ENCODE results near the gene SCAND1. TPM values are rescaled to one million over a fixed set of nuclear protein-coding genes. Genes with fewer than 3 reads are reported as not detected.

SCAND1 gene
- total and polyA plus RNA-seq, 2 experiments from 2014 or later, result 45.7 to 177 TPM

- 88% methylated on average over 4 of the region's 4 CpGs for WGBS (ENCODE audit: low lambda C conversion rate, missing lambda C conversion rate)
- H3K36me3 ChIP-seq (replicated peaks; ENCODE audit: insufficient read depth, low read depth), result no peaks in the 10 kb centered on the region
- DNase-seq (ENCODE audit: low spot score), result no peak
Measured at GRCh38 chr20:35934050-35934449, 20.3 kb downstream of the SCAND1 start.

DNA sequence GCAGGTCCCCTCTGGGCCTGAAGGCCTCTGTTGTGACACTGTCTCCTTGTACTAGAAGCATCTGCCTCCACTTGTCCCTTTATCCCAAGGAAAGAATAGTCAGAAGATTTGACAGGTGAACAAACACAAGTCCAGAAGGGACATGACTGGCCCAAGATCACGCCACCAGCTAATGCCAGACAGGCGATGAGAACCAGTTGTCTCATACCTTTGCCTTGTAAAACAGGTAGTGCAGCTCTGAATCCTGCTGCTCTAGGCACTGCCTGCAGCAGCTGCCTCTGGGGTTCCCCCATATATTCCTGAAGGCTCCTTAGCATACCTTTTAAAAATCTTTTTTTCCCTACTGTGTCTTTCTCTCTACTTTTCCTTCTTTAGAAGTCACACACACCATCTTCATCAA, 25.0 kb downstream of the SCAND1 start:
- Histone ChIP-seq H3K27me3 (no peaks in the 10 kb centered on the region), H3K9me2 (replicated peaks; ENCODE audit: insufficient read depth) (no peaks in the 10 kb centered on the region), H4K20me1 (ENCODE audit: insufficient read depth, poor library complexity, severe bottlenecking) (no peaks in the 10 kb centered on the region), H3K27ac (no peak overlapping the region), H3K4me3 (no peak overlapping the region), H3K36me3 (replicated peaks; ENCODE audit: insufficient read depth, low read depth) (no peaks in the 10 kb centered on the region), H3K4me2 (no peak overlapping the region), H2AFZ (no peak overlapping the region), H3K4me1 (ENCODE audit: insufficient read depth) (no peaks in the 10 kb centered on the region), H3K9me3 (ENCODE audit: low read depth) (no peaks in the 10 kb centered on the region), H3K79me2 (no peaks in the 10 kb centered on the region)
- no peak for TF ChIP-seq EZH2phosphoT487 (IDR thresholded peaks at IDR 0.05; ENCODE audit: low read depth, severe bottlenecking, unreplicated experiment)
- TF ChIP-seq, protein P1, sequence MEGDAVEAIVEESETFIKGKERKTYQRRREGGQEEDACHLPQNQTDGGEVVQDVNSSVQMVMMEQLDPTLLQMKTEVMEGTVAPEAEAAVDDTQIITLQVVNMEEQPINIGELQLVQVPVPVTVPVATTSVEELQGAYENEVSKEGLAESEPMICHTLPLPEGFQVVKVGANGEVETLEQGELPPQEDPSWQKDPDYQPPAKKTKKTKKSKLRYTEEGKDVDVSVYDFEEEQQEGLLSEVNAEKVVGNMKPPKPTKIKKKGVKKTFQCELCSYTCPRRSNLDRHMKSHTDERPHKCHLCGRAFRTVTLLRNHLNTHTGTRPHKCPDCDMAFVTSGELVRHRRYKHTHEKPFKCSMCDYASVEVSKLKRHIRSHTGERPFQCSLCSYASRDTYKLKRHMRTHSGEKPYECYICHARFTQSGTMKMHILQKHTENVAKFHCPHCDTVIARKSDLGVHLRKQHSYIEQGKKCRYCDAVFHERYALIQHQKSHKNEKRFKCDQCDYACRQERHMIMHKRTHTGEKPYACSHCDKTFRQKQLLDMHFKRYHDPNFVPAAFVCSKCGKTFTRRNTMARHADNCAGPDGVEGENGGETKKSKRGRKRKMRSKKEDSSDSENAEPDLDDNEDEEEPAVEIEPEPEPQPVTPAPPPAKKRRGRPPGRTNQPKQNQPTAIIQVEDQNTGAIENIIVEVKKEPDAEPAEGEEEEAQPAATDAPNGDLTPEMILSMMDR (IDR thresholded peaks at IDR 0.05; ENCODE audit: poor library complexity), result no peak
- no peak for TF ChIP-seq EZH2 (IDR thresholded peaks at IDR 0.05; ENCODE audit: borderline replicate concordance)
- 83% methylated on average over 2 of the region's 2 CpGs for WGBS (ENCODE audit: low lambda C conversion rate, missing lambda C conversion rate)
- no peak for DNase-seq (ENCODE audit: low spot score)

More at GRCh38 chr20:35934050-35934449, 20.3 kb downstream of the SCAND1 start:
- H3K4me2 ChIP-seq, result no peak overlapping the region
- H3K27ac ChIP-seq, result no peak overlapping the region
- H3K4me3 ChIP-seq, result no peak overlapping the region
- no peaks in the 10 kb centered on the region for H4K20me1 ChIP-seq (ENCODE audit: insufficient read depth, poor library complexity, severe bottlenecking)
- no peak overlapping the region for H2AFZ ChIP-seq
- H3K27me3 ChIP-seq, result no peaks in the 10 kb centered on the region
- H3K9me3 ChIP-seq (ENCODE audit: low read depth), result no peaks in the 10 kb centered on the region
- no peaks in the 10 kb centered on the region for H3K9me2 ChIP-seq (replicated peaks; ENCODE audit: insufficient read depth)
- H3K4me1 ChIP-seq (ENCODE audit: insufficient read depth), result no peaks in the 10 kb centered on the region
- TF ChIP-seq EZH2phosphoT487 (IDR thresholded peaks at IDR 0.05; ENCODE audit: low read depth, severe bottlenecking, unreplicated experiment) (no peak), EZH2 (IDR thresholded peaks at IDR 0.05; ENCODE audit: borderline replicate concordance) (no peak)
- TF ChIP-seq, protein P1 (IDR thresholded peaks at IDR 0.05; ENCODE audit: poor library complexity), result no peak
- no peaks in the 10 kb centered on the region for H3K79me2 ChIP-seq

GRCh38 chr20:35920523-35920922, 33.8 kb downstream of the SCAND1 start:
- WGBS (ENCODE audit: low lambda C conversion rate, missing lambda C conversion rate), result 97% methylated on average over 3 of the region's 3 CpGs
- H3K4me2 ChIP-seq, result no peak overlapping the region
- no peaks in the 10 kb centered on the region for H3K4me1 ChIP-seq (ENCODE audit: insufficient read depth)
- TF ChIP-seq EZH2 (IDR thresholded peaks at IDR 0.05; ENCODE audit: borderline replicate concordance), result no peak
- TF ChIP-seq EZH2phosphoT487 (IDR thresholded peaks at IDR 0.05; ENCODE audit: low read depth, severe bottlenecking, unreplicated experiment), result no peak
- TF ChIP-seq, protein P1 (IDR thresholded peaks at IDR 0.05; ENCODE audit: poor library complexity), result no peak
- no peaks in the 10 kb centered on the region for H3K79me2 ChIP-seq
- H3K27me3 ChIP-seq, result no peaks in the 10 kb centered on the region
- H3K9me3 ChIP-seq (ENCODE audit: low read depth), result no peaks in the 10 kb centered on the region
- no peak overlapping the region for H3K27ac ChIP-seq
- no peaks in the 10 kb centered on the region for H3K9me2 ChIP-seq (replicated peaks; ENCODE audit: insufficient read depth)
- no peaks in the 10 kb centered on the region for H3K36me3 ChIP-seq (replicated peaks; ENCODE audit: insufficient read depth, low read depth)
- H2AFZ ChIP-seq, result no peak overlapping the region
- no peak for DNase-seq (ENCODE audit: low spot score)
- H3K4me3 ChIP-seq, result no peak overlapping the region
- no peaks in the 10 kb centered on the region for H4K20me1 ChIP-seq (ENCODE audit: insufficient read depth, poor library complexity, severe bottlenecking)

DNA sequence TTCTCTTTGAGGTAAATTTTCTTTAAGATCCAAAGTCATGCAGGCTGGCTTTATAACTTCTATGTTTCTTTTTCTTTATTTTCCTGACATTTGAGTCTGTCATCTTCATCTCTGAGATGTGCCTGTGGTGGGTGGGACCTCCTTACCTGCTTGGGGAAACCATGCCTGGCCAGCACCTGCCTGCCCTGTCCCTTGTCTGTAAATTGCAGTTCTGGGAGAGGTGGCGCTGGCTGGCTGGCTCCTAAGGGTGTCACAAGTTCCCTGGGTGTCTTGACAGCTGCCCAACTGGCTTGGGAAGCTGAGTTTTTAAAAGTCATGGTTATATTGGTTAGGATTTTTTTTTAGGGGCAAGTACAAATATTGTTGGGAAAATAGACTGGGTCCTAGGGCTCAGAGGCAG, 36.3 kb downstream of the SCAND1 start:
- no peaks in the 10 kb centered on the region for H3K9me3 ChIP-seq (ENCODE audit: low read depth)
- H2AFZ ChIP-seq, result no peak overlapping the region
- H3K36me3 ChIP-seq (replicated peaks; ENCODE audit: insufficient read depth, low read depth), result no peaks in the 10 kb centered on the region
- H4K20me1 ChIP-seq (ENCODE audit: insufficient read depth, poor library complexity, severe bottlenecking), result no peaks in the 10 kb centered on the region
- H3K4me1 ChIP-seq (ENCODE audit: insufficient read depth), result no peaks in the 10 kb centered on the region
- no peak overlapping the region for H3K27ac ChIP-seq
- no peak for DNase-seq (ENCODE audit: low spot score)
- WGBS (ENCODE audit: low lambda C conversion rate, missing lambda C conversion rate), result 100% methylated on average over 1 of the region's 1 CpG
- TF ChIP-seq EZH2 (IDR thresholded peaks at IDR 0.05; ENCODE audit: borderline replicate concordance) (no peak), EZH2phosphoT487 (IDR thresholded peaks at IDR 0.05; ENCODE audit: low read depth, severe bottlenecking, unreplicated experiment) (no peak)
- TF ChIP-seq, protein P1 (IDR thresholded peaks at IDR 0.05; ENCODE audit: poor library complexity), result no peak
- no peaks in the 10 kb centered on the region for H3K79me2 ChIP-seq
- no peaks in the 10 kb centered on the region for H3K27me3 ChIP-seq
- no peaks in the 10 kb centered on the region for H3K9me2 ChIP-seq (replicated peaks; ENCODE audit: insufficient read depth)
- H3K4me2 ChIP-seq, result no peak overlapping the region
- no peak overlapping the region for H3K4me3 ChIP-seq
